RPMI8226 (cell line): ENCODE results near the gene CYP2A7.
"Not testable (repeated sequence)": the region's sequence is repeated elsewhere in the genome, so short reads cannot be mapped to it uniquely, and the experiment has no call there.

Source experiments
- DNase-seq: peaks from one replicate; pipeline ENCODE4 v3.0.0-alpha.2; 2015

Gene CYP2A7

DNA sequence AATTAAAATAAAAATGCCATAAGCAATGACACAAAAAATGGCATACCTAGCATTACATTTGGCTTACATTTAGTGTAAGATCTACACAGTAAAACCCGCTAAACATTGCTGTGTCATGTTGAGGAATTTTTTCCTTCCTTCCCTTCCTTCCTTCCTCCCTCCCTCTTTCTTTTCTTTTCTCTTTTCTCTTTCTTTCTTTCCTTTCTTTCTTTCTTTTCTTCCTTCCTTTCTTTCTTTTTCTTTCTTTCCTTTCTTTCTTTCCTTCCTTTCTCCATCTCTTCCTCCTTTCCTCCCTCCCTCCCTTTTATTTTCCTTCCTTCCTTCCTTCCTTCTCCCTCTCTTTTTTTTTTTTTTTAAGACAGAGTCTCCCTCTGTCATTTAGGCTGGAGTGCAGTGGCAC lies 43.6 kb downstream of the CYP2A7 start:
- not testable (repeated sequence) for DNase-seq

- DNase-seq: no peak
Measured at GRCh38 chr19:40836754-40837429, 45.1 kb downstream of the CYP2A7 start.

DNA sequence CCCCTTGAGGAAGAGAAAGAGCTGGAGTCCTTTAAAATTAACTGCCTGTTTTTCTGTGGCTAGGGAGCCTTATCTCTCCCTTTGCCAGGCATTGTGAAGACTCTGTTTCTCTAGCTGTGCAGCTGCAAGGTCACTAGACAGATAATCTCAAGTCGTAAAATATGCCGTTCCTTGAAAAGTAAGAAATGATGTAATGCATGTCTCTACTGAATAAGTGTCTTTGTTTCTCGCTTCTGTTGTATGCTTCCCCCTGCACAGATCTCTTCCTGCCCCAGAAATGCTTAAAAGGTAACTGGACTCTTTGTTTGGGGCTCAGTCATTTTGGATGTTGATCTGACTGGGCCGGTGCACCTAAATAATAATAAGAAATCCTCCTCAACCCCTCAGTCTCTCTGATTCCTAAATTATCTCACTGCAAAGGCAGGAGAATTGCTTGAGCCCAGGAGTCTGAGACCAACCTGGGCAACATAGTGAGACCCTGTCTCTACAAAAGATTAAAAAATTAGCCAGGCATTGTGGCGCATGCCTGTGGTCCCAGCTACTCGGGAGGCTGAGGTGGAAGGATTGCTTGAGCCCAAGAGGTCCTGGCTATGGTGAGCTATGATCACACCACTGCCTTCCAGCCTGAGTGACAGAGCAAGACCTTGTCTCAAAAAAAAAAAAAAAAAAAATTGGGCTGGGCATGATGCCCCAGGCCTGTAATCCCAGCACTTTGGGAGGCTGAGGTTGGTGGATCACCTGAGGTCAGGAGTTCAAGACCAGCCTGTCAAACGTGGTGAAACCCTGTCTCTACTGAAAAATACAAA lies 48.1 kb downstream of the CYP2A7 start:
- DNase-seq: not testable (repeated sequence)

- not testable (repeated sequence) for DNase-seq
Measured at GRCh38 chr19:40832431-40832790, 49.6 kb downstream of the CYP2A7 start.

GRCh38 chr19:40831502-40832430 lies 50.3 kb downstream of the CYP2A7 start:
- no peak for DNase-seq

GRCh38 chr19:40830741-40831140 lies 51.3 kb downstream of the CYP2A7 start:
- DNase-seq: not testable (repeated sequence)

DNA sequence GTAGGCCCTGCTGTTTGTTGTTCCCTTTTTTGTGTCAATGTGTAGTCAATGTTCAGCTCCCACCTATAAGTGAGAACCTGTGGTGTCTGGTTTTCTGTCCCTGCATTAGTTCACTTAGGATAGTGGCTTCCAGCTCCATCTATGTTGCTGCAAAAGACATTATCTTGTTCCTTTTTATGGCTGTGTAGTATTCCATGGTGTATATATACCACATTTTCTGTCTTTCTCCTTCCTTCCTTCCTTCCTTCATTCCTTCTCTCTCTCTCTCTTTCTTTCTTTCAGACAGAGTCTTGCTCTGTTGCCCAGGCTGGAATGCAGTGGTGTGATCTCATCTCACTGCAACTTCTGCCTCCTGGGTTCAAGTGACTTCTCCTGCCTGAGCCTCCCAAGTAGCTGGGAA lies 52.8 kb downstream of the CYP2A7 start:
- DNase-seq: no peak

DNA sequence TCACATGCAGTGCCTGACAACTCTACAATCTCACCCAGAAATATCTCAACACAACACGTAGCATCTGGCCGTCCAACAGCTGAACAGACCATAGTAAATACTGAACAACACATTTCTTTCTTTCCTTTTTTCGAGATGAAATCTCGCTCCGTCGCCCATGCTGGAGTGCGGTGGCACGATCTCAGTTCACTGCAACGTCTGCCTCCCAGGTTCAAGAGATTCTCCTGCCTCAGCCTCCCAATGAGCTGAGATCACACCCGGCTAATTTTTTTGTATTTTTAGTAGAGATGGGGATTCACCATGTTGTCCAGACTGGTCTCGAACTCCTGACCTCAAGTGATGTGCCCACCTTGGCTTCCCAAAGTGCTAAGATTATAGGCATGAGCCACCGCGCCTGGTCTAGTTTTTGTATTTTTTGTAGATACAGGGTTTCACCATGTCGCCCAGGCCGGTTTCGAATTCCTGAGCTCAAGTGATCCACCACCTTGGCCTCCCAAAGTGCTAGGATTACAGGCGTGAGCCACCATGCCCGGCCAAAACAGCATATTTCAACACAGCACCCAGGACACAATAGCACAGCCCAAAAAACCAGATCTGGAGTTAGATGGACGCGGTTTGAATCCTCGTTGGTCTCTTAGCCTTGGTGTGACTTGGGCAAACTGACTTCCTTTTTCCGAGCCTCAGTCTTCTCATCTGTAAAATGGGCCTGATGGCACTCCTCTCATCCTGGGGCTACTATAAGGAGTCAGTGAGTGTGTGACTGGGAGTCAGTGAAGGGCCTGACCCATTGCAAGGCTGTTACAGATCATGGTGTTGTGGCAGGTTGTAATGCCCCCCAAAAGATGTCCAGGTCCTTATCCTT lies 54.4 kb downstream of the CYP2A7 start:
- no peak for DNase-seq

- not testable (repeated sequence) for DNase-seq
Measured at GRCh38 chr19:40826699-40827385, 55.2 kb downstream of the CYP2A7 start.

- DNase-seq: not testable (repeated sequence)
Measured at GRCh38 chr19:40826312-40826698, 55.7 kb downstream of the CYP2A7 start.

- DNase-seq: not testable (repeated sequence)
Measured at GRCh38 chr19:40825460-40826095, 56.5 kb downstream of the CYP2A7 start.
